GM15510 (cell line): Measurements from ENCODE around the gene PRICKLE2.

Source experiments
- POLR2A ChIP-seq: IDR thresholded peaks from 3 replicates; pipeline ENCODE4 v1.6.1; 2011; ENCODE audit warnings: borderline replicate concordance; ENCODE audit not compliant: insufficient read length; ENCODE audit errors: extremely low read depth

Gene PRICKLE2

GRCh38 chr3:64262574-64263114 lies 37.4 kb upstream of the PRICKLE2 start:
- TF ChIP-seq POLR2A, result no peak

GRCh38 chr3:64260431-64260830 lies 35.2 kb upstream of the PRICKLE2 start:
- TF ChIP-seq POLR2A, result no peak

GRCh38 chr3:64259636-64260035 lies 34.4 kb upstream of the PRICKLE2 start:
- no peak for TF ChIP-seq POLR2A

GRCh38 chr3:64257100-64257755 lies 32.0 kb upstream of the PRICKLE2 start:
- no peak for TF ChIP-seq POLR2A

- no peak for TF ChIP-seq POLR2A
Measured at GRCh38 chr3:64255741-64256340, 30.6 kb upstream of the PRICKLE2 start.

GRCh38 chr3:64254443-64254842 lies 29.2 kb upstream of the PRICKLE2 start:
- no peak for TF ChIP-seq POLR2A

- no peak for TF ChIP-seq POLR2A
Measured at GRCh38 chr3:64253689-64254088, 28.4 kb upstream of the PRICKLE2 start.

- no peak for TF ChIP-seq POLR2A
Measured at GRCh38 chr3:64251019-64251418, 25.8 kb upstream of the PRICKLE2 start.

- TF ChIP-seq POLR2A, result no peak
Measured at GRCh38 chr3:64247991-64248646, 22.9 kb upstream of the PRICKLE2 start.

GRCh38 chr3:64244011-64244942 lies 19.0 kb upstream of the PRICKLE2 start:
- TF ChIP-seq POLR2A, result no peak

- TF ChIP-seq POLR2A, result no peak
Measured at GRCh38 chr3:64242435-64242834, 17.2 kb upstream of the PRICKLE2 start.

- no peak for TF ChIP-seq POLR2A
Measured at GRCh38 chr3:64240959-64241358, 15.7 kb upstream of the PRICKLE2 start.

- no peak for TF ChIP-seq POLR2A
Measured at GRCh38 chr3:64240396-64240795, 15.1 kb upstream of the PRICKLE2 start.

- no peak for TF ChIP-seq POLR2A
Measured at GRCh38 chr3:64239841-64240240, 14.6 kb upstream of the PRICKLE2 start.
